Testis (tissue), 3 donors: ENCODE measurements around the gene SCNN1B. TPM values are rescaled to one million over a fixed set of nuclear protein-coding genes. Genes with fewer than 3 reads are reported as not detected.
"Not testable (repeated sequence)": the region's sequence is repeated elsewhere in the genome, so short reads cannot be mapped to it uniquely, and the experiment has no call there.

ENCODE experiments used
- DNase-seq: peaks from one replicate; pipeline ENCODE4 v3.0.0-alpha.2; 2019
- H3K27ac ChIP-seq, 2 donors: fragments of 200-600 bp; sonication (generic); one replicate each; pipeline ENCODE4 v1.5.1; 2019
- H3K27me3 ChIP-seq: fragments of 200-600 bp; sonication (generic); one replicate; pipeline ENCODE4 v1.5.1; 2019
- H3K36me3 ChIP-seq: fragments of 200-600 bp; sonication (generic); one replicate; pipeline ENCODE4 v1.5.1; 2017; ENCODE audit warnings: low read depth; ENCODE audit errors: missing control alignments
- H3K4me1 ChIP-seq: fragments of 200-600 bp; sonication (generic); one replicate; pipeline ENCODE4 v1.5.1; 2019
- H3K4me3 ChIP-seq, 2 donors: fragments of 200-600 bp; sonication (generic); one replicate each; pipeline ENCODE4 v1.5.1; 2017 to 2019
- H3K9me3 ChIP-seq: fragments of 200-600 bp; sonication (generic); one replicate; pipeline ENCODE4 v1.5.1; 2017
- POLR2A ChIP-seq: fragments of 450-650 bp; IDR thresholded peaks from one replicate; pipeline ENCODE4 v1.6.1; 2017; ENCODE audit warnings: antibody characterized with exemption, mild to moderate bottlenecking, moderate library complexity
- WGBS, 2 donors: methylation state at CpG; one replicate each; pipeline ENCODE4 v1.1.5; 2018; 5-methylcytosine and 5-hydroxymethylcytosine counted together
- intact Hi-C: fragments of 100-400 bp; cut with DNase I; formaldehyde crosslinking; loops from one replicate; pipeline ENCODE4 v1.15.1; 2023; ENCODE audit warnings: low total_unique reads
- polyA plus RNA-seq: library from polyadenylated mRNA; stranded (reverse); fragments of 350-450 nt; fragmentation: Illumina TruSeq; extraction: RNeasy Lipid Tissue Mini Kit (QIAGEN cat#74804); gene quantifications from one replicate; pipeline ENCODE4 v1.2.3, GENCODE V29; 2014; ENCODE audit warnings: low read depth, low replicate concordance; ENCODE audit not compliant: insufficient read depth
- total RNA-seq, 2 donors: library from RNA; depleted of rRNA; stranded (reverse); fragments of >200 nt; gene quantifications; one replicate each; pipeline ENCODE4 v1.2.3, GENCODE V29; 2016
- TF ChIP-seq, protein P1 (sequence below), 3 experiments: fragments of 450-650 bp in 2 of 3; fragments of 200-600 bp in 1 of 3; sonication (generic) in 1 of 3; IDR thresholded peaks; one replicate each; pipeline ENCODE4 v1.5.1; 2016 to 2019; ENCODE audit warnings: antibody characterized with exemption in 3 of 3, mild to moderate bottlenecking in 2 of 3, moderate library complexity in 1 of 3

The SCNN1B gene
- total and polyA plus RNA-seq, 3 donors from 2014 or later: 0.31 to 1.1 (median 0.55) TPM

GRCh38 chr16:23357761-23358290 is 55.7 kb downstream of the SCNN1B start:
- intact Hi-C loops: no loop called here

GRCh38 chr16:23359092-23359760 is 57.1 kb downstream of the SCNN1B start:
- 73 to 80% methylated on average over 8 of the region's 8 CpGs for WGBS, 2 donors
- H3K4me3 ChIP-seq: no peak overlapping the region
- H3K27me3 ChIP-seq: no peaks in the 10 kb centered on the region
- no peak for DNase-seq
- intact Hi-C loops: no loop called here
- no peak for TF ChIP-seq POLR2A
- TF ChIP-seq, protein P1, sequence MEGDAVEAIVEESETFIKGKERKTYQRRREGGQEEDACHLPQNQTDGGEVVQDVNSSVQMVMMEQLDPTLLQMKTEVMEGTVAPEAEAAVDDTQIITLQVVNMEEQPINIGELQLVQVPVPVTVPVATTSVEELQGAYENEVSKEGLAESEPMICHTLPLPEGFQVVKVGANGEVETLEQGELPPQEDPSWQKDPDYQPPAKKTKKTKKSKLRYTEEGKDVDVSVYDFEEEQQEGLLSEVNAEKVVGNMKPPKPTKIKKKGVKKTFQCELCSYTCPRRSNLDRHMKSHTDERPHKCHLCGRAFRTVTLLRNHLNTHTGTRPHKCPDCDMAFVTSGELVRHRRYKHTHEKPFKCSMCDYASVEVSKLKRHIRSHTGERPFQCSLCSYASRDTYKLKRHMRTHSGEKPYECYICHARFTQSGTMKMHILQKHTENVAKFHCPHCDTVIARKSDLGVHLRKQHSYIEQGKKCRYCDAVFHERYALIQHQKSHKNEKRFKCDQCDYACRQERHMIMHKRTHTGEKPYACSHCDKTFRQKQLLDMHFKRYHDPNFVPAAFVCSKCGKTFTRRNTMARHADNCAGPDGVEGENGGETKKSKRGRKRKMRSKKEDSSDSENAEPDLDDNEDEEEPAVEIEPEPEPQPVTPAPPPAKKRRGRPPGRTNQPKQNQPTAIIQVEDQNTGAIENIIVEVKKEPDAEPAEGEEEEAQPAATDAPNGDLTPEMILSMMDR (IDR thresholded peaks at IDR 0.05): no peak
- H3K4me1 ChIP-seq: no peaks in the 10 kb centered on the region
- no peaks in the 10 kb centered on the region for H3K9me3 ChIP-seq
- no peaks in the 10 kb centered on the region for H3K36me3 ChIP-seq
- H3K27ac ChIP-seq: no peak overlapping the region

More at GRCh38 chr16:23357761-23358290, 55.7 kb downstream of the SCNN1B start:
- Histone ChIP-seq H3K27ac (no peak overlapping the region), H3K36me3 (no peaks in the 10 kb centered on the region), H3K27me3 (no peaks in the 10 kb centered on the region), H3K4me3 (no peak overlapping the region), H3K9me3 (no peaks in the 10 kb centered on the region), H3K4me1 (no peaks in the 10 kb centered on the region)
- no peak for TF ChIP-seq POLR2A
- TF ChIP-seq, protein P1 (IDR thresholded peaks at IDR 0.05): no peak
- 80 to 90% methylated on average over 8 of the region's 8 CpGs for WGBS, 2 donors
- DNase-seq: no peak

DNA sequence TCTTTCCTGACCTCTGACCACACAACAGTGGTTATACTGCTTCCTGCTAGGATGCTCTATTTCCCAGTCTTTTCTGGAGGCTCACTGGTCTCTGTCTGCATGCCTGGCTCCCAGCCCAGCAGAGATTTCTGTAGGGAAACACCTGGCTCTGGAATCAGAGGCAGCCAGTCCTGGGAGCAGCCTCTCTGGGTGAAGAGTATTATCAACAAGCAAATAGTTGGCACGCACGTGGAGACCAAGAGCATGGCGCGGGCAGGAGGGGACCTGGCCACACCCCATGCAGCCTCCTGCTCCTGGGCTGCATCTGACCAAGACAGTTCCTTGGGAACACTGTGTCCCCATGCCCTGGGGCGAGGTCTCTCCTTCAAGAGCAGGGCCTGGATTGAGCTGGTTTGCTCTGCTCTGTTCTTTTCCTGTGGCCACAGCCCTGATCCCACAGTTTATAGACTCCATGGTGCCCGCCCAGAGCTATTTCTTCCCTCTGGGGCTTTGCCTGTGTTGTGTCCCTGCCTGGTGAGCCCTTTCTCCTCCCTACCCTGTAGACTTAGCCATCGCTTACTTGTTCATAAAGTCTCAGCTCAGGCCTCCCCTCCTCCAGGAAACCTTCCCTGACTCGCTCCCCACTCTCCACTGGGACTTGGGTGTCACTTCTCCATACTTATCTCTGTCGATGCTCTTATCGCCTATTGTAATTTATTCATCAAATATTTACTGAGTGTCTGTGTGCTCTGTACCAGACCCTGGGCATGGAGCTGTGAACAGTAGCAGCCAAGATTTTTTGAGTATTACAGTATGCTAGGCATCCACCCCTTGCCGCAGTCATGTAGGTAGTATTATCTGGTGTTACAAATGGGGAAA is 60.6 kb downstream of the SCNN1B start:
- intact Hi-C loops: no loop called here
- H3K27ac ChIP-seq: no peak overlapping the region
- TF ChIP-seq POLR2A: no peak
- TF ChIP-seq, protein P1 (IDR thresholded peaks at IDR 0.05): no peak
- H3K27me3 ChIP-seq: no peaks in the 10 kb centered on the region
- no peaks in the 10 kb centered on the region for H3K4me1 ChIP-seq
- peak; percentile 34 for DNase-seq
- no peak overlapping the region for H3K4me3 ChIP-seq
- WGBS, 2 donors: 57 to 67% methylated on average over 9 to 11 of the region's 11 CpGs
- H3K9me3 ChIP-seq: no peaks in the 10 kb centered on the region
- H3K36me3 ChIP-seq: no peaks in the 10 kb centered on the region

- Histone ChIP-seq H3K4me1 (no peaks in the 10 kb centered on the region), H3K27ac (no peak overlapping the region), H3K4me3 (no peak overlapping the region), H3K9me3 (no peaks in the 10 kb centered on the region), H3K27me3 (no peaks in the 10 kb centered on the region), H3K36me3 (no peaks in the 10 kb centered on the region)
- intact Hi-C loops: no loop called here
- 41 to 46% methylated on average over 5 of the region's 5 CpGs for WGBS, 2 donors
- TF ChIP-seq, protein P1 (IDR thresholded peaks at IDR 0.05): no peak
- TF ChIP-seq POLR2A: no peak
- DNase-seq: no peak
These were observed 63.6 kb downstream of the SCNN1B start for GRCh38 chr16:23365602-23366240.

DNA sequence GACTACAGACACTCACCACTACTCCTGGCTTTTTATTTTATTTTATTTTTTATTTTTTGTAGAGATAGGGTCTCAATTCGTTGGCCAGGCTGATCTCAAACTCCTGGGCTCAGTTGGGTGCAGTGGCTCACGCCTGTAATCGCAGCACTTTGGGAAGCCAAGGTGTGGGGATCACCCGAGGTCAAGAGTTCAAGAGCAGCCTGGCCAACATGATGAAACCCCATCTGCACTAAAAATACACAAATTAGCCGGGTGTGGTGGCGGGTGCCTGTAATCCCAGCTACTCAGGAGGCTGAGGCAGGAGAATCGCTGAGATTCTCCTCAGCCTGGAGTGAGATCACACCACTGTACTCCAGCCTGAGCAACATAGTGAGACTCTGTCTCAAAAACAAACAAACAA is 64.2 kb downstream of the SCNN1B start:
- H3K27me3 ChIP-seq, H3K36me3 ChIP-seq, H3K27ac ChIP-seq, H3K4me3 ChIP-seq, DNase-seq, intact Hi-C loops, H3K9me3 ChIP-seq, H3K4me1 ChIP-seq: not testable (repeated sequence)
- 85 to 89% methylated on average over 7 of the region's 7 CpGs for WGBS, 2 donors
